ENCODE data around the gene GMDS.
"Not testable (repeated sequence)": the region's sequence is repeated elsewhere in the genome, so short reads cannot be mapped to it uniquely, and the experiment has no call there.

Gene GMDS

DNA sequence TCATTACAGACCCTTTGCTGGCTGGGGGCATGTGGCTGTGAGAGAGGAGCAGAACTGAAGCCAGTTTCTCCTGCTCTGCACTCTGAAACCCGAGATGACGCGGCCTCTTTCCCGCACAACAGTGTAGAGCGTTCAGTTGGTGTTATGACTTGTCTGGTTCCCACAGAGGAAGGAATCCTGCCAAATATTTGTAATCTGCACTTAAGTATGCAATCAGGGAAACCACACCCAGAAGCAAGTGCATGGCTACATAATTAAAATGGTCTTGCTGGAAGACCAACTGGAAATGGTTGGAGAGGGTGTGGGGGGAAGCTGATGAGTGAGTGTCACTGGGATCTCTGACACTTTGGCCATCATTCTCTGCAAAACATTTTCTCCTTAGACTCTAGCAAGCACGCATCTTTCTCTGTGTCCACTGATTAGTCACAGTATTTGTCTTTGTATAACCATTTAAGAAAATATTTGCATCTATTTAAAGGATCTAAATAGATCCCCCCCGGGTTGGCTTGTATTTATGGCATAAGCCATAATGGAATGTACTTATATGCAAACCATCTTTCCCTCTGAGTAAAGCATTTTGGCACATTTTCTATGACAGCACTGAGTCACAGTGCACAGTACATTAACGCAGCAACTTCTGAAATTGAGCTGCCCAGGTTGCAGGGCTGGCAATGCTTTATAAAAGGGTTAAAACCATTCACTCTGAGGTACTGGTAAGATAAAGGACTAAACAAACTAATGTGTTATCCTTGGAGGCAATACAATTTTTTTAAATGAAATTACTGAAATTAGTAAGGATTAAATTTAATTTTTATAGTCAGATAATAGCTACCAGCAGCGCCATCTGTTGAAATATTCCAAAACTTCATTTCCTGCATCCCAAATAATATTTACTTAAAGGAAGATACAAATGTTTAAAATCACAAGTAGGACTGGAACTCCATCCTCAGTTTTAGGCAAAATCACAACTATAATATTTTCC is 559.0 kb downstream of the GMDS start:
- DNase-seq (ENCODE audit: low read depth in 2 of 2): no peak

DNA sequence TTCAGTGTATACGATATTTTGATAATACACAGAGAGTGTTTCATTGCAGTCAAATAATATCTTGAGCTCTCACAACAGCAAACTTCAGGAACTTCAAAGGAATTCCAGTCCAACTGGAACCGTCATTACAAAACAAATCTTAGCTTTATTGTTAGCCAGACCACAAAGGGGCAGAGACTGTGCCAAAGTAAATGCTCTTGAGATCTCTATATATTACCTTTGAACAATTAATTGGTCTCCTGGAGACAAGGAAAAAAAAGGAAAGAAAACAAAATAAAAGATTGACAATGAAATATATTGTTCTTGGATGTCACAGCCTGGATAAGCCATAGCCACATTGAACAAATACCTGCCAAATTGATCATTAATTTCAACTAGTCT is 565.7 kb downstream of the GMDS start:
- no peak for DNase-seq (ENCODE audit: low read depth in 2 of 2)

DNA sequence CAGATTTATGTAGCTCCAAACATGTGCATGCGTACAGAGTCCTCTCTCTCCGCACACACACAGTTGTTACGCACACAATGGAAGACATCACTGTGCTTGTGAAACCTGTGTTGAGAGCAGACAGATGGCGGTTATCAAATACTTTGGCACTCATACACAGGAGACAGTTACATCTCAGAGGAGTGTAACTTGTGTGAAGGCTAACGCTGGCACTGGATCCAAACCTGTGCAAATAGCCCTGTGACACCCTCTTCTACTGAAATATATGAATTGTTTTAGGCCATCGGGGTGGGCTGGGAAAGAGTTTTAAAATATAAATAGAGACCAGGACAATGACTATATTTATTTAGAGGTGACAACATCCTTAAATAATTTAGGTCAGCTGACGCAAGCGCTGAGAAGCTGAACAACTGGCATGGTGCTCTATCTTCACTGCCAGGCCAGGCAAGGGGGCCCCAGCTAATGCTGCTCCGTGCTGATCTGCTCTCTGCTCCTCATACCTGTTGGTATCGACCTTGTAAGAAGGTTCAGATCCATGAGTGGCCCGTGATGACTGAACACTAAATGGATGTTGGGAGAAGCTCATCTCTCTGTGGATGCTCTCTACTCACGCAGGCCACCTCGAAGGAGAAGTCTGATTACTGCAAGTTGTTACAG is 566.2 kb downstream of the GMDS start:
- no peak for DNase-seq (ENCODE audit: low read depth in 2 of 2)

DNA sequence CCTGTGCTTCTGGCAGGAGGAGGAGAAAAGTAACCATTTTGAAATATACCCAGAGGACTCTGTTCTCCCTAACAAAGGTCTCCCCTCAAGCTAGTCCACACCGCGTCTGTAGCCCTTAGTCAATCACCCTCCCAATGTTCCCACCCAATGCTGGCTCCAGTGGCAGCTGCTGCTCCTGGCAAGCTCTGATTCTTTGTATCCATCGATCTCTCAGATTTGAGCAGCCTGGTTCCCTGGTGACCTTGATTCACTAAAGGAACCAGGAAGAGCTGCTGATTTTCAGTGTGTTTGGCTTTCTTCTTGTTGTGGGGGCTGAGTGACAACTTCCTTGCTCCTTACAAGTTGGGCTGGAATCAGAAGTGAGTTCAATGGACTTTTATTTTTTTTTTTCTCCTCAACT is 567.2 kb downstream of the GMDS start:
- DNase-seq (ENCODE audit: low read depth in 2 of 2): no peak

DNA sequence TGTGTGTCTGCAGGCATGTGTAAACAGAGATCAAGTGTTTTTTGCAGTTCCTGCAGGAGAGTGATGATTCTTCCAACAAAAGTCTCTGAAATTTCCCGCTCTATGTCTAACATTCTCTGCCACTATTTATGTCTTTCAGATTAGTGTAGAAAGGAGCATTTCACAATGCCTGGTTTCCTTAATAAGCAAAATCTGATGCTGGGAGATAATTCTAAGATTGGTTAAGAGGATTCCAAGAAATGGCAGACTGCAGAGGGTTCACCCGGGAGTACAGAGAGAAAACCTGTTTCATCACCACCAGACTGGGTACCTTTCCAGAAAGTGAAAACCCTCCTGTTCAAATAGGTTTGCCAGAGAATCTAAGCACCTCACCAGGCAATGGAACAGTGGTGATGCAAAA is 573.0 kb downstream of the GMDS start:
- DNase-seq (ENCODE audit: low read depth in 2 of 2): no peak

DNA sequence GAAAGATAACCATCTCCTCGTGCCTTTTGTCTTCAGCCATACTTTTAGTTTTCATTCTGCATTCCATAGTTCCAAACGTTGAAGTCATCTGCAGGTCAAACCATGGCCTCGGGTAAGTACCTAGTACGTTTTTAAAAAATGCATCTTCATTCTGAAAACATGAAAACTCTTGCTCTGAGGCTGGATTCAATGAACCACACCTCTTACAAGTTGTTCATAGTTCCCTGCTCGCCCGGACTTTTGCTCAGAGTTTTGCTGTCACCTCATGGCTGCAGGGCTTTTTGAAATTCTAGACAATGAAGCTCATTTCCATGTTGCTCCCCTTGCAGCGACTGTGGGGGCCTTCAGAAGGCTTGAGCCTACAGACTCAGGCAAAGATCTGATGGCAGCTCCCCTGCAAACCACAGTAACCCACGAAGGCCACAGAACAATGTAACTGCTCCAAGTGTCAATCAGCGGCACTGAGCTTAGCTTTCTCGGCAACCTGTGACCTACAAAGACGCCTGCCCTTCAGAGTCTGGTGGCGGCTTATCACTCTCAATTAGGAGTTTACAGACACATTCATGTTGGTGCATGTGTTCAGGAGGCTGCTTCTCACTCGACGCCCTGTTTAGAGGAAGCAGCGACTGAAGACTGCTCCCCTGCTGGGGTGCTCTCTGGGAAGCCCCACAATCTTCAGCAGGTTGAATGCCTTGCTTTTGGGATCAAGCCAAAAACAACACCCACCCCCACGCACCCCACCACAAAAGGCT is 574.5 kb downstream of the GMDS start:
- DNase-seq (ENCODE audit: low read depth in 2 of 2): no peak

DNA sequence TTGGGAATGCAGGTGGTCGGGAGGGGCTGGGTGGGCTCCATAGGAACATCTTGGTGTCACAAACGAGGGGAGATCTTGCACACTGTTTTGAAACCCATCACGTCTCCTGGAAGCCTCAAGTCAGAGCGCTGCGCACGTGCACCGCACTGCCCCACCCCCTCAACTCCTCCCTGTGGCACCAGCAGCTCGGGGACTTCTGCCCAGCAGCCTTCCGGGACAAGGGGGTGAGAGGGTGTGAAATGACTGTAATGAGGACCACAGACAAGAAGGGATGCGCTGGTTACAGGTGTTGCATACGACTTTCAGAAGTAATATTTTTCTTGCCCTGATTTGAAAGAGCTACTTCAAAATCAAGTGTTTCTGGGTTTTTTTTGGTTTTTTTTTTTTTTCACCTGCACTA is 575.4 kb downstream of the GMDS start:
- no peak for DNase-seq (ENCODE audit: low read depth in 2 of 2)

DNA sequence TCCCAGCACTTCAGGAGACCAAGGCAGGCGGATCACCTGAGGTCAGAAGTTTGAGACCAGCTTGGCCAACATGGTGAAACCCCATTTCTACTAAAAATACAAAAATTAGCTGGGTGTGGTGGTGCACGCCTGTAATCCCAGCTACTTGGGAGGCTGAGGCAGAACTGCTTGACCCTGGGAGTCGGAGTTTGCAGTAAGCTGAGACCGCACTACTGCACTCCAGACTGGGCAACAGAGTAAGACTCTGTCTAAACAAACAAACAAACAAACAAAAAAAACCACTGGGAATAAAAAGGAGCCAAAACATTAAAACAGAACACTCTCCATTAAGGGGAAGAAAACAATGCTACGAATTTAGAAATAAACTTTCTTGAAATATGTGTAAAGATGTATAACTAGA is 576.9 kb downstream of the GMDS start:
- not testable (repeated sequence) for DNase-seq (ENCODE audit: low read depth in 2 of 2)

DNA sequence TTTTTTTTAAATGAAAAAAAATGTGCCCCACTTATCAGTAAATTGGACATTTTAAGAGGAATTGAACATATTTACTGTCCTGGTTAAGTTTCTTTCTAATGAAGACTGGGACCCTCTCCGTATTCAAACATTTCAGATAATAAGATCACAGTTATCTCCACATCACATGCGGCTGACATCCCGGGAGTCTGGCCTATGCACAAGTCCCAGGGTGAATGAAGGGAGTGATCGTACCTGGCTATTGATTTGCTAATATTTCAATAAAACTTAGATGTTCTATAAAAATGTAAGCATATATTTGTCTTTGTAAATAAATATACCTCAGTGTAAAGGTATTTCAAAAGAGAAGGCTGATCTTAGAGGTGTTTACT is 577.6 kb downstream of the GMDS start:
- no peak for DNase-seq (ENCODE audit: low read depth in 2 of 2)

DNA sequence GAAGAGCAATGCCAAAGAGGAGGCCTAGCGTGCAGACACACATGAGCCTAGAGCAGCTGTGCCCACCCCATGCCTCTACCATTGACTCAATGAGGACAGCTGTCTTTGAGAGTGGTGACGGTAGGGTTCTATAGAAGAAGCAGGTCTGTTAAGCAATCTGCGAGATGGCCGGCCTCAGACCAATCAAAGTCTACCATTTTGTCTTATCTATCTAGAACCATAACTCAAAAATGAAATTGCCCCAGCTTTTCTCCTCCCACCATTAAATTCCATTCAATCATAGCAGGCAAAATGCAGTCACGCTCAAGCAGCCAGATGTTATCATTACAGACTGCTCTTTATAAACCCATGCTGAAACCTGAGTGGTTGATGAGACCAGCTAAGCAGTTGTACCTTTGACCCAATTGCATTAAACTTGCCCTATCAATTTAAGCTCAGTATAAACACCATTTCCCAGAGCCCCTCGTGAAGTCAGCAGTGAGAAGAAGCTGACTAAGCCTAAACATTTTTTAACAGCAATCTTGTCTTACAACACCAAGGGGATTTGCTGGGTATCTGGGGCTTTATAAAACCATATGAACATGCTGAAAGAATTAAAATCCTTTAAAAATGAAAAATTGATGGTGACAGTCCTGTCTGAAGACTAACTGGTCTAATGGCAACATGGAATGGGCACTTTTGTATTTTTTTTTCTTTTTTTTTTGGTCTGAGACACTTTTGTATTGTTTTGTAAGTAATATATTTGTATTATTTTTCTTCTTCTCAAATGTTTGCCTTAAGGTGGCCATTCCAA is 578.2 kb downstream of the GMDS start:
- DNase-seq (ENCODE audit: low read depth in 2 of 2): no peak

DNA sequence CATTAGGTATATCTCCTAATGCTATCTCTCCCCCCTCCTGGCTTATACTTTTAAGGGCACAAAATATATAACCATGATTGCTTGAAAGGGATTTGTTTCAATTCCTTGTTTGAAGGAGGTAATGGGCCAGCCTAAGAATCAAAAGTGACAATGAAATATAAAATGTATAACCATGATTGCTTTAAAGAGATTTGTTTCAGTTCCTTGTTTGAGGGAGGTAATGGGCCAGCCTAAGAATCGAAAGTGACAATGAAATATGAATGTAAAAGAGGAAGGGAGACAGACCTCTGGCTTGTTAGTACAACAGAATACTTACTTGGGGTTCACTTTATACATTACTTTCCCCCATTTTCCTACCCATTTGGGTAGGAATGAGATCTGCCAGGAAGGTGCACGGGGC is 580.2 kb downstream of the GMDS start:
- no peak for DNase-seq (ENCODE audit: low read depth in 2 of 2)

DNA sequence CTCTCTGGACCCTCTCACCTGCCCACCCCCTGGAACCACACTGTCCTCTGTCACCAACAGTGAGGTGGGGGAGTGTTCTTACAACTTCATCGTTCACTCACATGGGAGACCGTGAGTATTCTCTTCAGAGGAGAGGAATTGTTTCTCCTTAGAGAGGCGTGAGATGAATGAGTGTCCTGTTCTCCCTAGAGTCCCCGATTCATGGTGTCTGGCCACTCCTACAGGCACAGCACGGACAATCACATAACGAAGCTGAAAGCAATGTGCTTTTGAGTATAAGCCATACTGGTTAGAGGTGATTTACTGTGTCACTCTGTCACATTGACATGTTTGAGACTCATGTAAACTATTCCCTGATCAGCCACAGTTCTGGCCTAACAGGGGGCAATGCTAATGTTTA is 581.1 kb downstream of the GMDS start:
- no peak for DNase-seq (ENCODE audit: low read depth in 2 of 2)

DNA sequence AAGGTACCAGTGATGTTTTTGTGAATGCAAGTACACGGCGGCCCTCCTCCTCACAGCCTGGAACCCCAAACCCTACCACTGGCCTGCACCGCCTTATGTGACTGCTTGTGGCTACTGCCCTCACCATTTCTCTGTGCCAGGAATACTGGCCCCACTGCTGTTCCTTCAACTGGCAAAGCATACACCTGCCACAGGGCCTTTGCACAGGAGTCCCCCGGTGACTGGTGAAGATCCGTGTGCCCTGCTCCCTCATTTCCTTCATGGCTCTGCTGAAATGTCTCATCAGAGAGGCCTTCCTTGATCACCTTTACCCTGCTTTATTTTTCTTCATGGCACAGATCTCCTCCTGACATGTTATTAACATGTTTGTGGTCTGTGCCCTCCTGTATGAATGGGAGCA is 581.9 kb downstream of the GMDS start:
- DNase-seq (ENCODE audit: low read depth in 2 of 2): no peak

DNA sequence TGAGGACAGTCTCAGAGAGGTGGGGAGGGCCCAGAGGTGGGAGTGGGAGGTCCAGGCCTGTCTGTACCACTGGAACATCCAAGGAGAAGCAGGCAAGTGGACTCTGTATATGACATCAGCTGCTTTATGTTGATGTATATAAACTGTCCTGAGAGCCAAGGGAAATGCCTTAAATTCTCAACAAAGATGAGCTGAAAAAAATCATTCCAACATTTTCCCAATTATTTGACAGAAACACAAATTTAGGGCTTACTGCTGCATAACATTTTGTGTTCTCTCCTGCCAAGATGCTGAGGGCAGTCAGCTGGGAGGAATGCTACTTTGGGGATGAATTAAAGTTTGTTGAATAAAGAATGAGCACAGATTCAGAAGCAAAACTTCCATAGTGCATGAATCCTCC is 582.9 kb downstream of the GMDS start:
- no peak for DNase-seq (ENCODE audit: low read depth in 2 of 2)

DNA sequence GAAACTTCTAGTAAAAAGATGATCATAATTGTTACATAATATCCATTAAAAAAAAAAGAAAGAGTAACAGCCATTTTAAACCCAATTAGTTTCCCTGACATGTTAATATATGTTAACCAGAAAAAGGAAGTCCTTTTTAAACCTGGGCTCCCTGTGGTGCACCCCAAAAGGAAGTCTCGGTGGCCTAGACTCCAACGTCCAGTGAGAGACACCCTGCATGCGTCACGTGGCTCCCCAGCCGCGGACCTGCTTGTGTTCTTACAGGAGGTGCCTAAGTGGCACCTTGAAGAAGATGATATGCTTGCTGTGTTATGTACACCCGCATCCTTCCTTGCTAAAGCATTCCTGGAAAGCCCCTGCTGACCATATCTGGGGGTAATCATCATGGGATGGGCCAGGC is 585.6 kb downstream of the GMDS start:
- no peak for DNase-seq (ENCODE audit: low read depth in 2 of 2)

DNA sequence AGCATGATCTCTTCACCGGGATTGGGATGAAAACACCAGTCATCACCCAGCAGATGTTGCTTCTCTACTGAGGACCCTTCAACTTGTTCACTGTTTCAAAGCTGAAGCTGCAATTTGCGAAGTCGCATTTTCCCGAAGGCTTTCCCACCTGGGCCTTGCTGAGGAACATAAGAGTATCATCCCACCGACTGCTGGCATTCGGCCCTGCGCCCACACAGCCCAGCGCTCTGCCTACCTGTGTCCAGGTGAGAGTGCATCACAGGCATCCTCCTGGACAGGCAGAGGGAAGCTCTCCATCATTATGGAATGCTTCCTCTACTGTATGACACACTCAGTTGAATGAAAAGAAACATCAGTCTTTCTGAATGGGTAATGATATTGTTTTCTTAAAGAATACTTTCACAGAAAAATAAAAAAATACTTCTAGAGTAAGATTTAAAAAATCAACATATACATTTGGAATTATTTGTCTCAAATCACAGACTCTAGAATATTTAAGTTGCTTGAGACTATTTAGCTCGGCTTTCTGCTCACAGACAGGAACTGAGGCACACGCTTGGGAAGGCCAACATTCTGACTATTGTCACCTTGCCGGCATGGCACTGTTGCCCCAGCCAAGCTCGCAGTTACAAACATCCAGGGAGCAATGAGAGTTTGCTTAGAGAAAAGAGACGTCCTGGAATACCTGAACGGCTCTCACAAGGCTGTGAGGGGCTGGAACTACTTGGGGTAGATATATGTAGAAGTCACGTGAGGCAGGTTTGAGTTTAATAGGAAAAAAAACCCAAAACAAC is 587.0 kb downstream of the GMDS start:
- DNase-seq (ENCODE audit: low read depth in 2 of 2): no peak

DNA sequence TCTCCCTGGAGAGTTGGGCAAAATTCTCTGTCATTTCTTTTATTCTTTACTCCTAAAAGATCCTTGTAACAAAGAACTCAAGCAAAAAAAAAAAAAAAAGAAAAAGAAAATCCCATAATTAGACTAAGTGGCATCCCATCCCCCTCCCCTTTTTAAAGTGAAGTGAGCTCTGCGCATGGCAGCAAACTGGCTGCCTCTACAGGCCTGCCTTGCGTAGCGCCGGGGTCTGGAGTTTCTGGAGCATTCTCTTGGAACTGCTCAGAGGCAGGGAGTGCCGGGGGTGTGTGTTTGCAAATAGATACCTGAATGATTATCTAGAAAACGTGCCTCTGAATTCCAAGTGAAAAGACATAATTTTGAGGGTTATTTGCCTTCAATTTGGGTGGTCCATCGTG is 587.6 kb downstream of the GMDS start:
- DNase-seq (ENCODE audit: low read depth in 2 of 2): no peak

DNA sequence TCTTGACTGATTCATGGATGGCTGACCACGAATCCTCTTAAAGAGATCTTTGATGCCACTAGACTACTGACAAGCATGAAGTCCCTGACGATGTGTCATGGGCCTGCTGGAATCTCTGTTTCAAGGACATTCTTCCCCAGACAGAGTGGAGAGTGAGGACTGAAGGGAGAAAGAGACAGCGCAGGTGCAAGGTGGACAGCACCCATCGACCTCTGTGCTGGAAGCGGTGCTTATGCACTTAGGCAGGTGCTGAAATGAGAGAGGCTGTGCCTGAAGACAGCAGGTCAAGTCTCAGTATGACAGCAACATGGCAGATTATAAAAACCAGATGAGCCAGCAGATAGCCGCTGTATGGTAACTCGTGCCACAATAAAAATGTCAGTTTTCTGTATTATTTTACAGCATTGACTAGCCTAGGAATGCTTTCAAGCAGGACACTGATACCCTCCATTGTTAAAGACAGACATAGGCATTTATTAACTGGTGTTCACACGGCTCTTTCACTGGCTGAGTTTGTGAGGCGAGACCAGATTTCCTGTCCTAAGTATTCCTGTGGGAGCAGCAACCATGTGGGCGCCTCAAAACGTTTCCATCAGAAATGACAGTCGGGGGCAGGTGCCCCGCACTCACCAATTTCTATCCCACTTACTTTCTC is 588.2 kb downstream of the GMDS start:
- no peak for DNase-seq (ENCODE audit: low read depth in 2 of 2)

DNA sequence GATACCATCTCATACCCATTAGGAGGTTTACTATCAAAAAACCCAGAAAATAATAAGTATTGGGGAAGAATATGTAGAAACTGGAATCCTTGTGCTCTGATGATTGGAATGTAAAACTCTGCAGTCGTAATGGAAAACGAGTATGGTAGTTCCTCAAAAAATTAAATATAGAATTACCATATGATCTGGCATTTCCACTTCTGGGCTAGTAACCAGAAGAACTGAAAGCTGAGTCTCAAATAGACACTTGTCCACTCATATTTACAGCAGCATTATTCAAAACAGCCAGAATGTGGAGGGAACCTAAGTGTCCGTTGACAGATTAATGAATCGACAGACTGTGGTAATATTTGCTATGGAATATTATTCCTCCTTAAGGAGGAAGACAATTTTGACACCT is 591.4 kb downstream of the GMDS start:
- DNase-seq (ENCODE audit: low read depth in 2 of 2): no peak

DNA sequence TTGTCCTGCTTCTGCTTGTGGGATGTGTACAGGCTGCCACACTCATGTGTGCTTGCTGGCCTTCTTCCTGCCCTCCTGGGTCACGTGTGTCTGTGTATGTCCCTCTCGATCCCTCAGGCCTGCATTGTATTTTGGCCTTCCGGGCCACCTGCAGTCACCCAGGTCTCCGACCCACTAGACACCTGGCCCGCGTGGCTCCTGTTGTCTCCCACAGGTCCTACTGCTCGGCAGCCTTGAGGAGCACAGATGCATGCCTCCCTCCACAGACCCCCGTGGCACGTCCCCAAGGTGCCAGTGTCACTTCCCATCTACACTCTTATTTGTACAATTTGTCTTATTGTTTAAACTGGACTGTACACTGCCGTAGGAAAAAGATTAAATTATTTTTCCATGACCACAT is 592.6 kb downstream of the GMDS start:
- DNase-seq (ENCODE audit: low read depth in 2 of 2): no peak

DNA sequence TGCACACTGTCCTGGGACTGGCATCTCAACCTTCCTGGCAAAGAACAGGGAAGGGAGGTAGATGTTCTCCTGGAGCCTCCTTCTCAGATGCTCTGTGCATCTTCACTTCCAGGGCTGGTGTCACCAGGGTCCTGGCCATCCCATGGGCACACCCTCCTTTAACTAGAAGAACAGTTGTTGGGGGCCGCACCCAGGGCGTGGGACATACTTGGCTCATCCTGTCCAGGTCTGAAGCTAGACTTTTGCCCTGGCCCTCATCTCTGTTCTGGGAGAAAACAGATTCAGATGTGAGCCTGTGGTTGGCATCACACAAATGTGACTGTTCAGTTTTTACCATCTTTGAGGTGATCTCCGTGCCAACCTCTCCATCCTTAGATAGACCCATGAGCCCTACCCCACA is 594.0 kb downstream of the GMDS start:
- no peak for DNase-seq (ENCODE audit: low read depth in 2 of 2)
